GM18867 (cell line): ENCODE data around the gene HADHB.
"Not testable (repeated sequence)": the region's sequence is repeated elsewhere in the genome, so short reads cannot be mapped to it uniquely, and the experiment has no call there.

Experiments used
- ATAC-seq: cut with Tn5 transposase; IDR thresholded peaks from one replicate; pipeline ENCODE4 v1.9.1; 2021; ENCODE audit warnings: mild to moderate bottlenecking, moderate library complexity; ENCODE audit not compliant: unreplicated experiment

The HADHB gene

DNA sequence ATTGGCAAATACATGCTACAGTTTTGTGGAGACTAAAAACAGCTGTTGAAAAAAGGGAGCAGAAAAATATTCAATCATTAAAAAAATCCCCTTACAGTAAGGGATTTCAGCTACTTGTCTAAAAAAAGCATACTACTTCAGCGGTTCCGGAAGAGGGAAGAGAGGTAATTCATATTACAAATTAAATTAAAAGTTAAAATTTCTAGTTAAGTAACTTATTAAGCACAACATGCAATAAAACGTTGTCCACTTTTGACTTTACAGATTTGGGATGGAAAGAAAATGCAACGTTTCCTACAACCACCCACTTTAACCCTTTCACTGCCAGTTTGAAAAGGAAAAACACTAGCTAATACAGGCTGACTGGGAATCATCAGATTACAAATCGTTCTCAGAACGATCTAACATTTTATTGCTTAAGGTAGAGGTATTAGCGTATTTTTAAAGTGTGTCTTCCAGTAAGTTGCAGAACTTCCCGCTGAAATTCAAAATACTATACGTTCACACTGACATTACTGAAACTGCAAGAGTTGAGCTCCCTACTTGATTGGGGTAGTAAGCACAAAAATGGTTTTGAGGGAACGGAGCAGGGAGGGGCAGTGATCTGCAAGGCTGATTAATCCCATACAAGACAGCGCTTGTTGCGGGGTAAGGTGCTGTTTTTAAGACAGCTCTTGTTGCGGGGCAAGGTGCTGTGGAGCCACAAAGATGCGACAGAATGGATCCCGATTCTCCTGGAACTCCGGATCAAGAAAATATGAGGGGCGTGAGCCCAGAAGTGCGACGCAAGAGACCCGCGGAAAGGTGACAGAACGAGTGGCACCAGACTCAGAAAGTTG is 1.1 kb upstream of the HADHB start:
- ATAC-seq = no peak

DNA sequence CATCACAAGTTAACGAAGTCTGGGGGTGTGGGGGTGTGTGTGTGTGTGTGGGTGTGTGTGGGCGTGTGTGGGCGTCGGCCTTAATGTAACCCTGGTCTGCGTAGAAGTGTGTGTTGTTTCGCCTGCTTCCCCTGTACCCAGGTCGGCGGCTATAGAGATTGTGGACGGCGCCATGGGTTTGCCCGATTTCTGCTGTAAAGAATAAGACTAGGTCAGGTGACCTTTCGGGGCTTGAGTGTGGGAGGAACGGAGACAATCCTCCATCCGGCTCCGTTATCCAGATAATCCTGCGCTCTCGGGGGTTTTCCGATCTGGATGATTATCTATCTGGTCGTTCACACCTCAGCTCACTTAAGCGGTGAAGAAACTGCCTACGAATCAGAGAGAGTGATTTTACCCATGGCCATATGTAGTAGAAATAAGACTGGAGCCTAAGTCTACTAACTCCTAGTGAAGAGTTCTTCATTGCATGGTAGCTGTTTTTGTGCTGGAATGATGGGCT is 543 bp downstream of the HADHB start:
- peak; percentile 16 for ATAC-seq

DNA sequence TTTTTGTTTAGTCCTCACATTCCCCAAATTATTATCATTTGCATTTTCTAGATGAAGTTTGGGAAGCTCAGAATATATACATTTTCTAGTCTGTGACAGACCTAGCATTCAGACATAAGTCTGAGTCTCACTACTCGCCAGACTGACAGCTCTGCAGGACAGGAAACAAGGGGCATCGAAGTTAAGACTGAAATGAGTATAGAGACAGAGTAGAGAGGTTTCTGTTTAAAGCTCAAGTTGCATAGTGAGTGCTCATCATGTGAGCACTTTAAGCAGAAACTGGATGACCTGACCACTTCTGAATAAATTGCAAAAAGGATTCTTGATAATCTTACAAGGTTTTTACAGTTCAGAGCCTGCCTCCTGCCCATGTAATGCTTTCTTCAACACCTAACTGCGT is 1.1 kb downstream of the HADHB start:
- peak; percentile 53 for ATAC-seq

DNA sequence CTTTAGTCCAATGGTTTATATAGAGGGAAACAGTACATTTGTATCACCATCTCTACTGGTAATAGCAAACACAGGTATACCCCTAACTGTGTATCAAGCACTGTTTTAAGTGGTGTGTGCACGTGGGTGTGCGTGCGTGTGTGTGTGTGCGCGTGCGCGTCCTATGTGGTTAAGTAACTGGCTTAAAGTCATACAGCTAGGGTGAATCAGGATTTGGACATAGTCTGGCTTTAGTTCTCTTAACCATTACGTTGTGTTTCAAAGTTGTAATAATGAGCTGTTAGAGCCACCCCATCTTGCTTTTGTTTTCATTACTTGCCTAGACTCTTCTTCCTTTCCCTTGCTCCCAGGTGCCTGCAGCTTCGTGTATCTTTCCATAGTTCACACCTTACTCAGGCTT is 2.1 kb downstream of the HADHB start:
- no peak for ATAC-seq

DNA sequence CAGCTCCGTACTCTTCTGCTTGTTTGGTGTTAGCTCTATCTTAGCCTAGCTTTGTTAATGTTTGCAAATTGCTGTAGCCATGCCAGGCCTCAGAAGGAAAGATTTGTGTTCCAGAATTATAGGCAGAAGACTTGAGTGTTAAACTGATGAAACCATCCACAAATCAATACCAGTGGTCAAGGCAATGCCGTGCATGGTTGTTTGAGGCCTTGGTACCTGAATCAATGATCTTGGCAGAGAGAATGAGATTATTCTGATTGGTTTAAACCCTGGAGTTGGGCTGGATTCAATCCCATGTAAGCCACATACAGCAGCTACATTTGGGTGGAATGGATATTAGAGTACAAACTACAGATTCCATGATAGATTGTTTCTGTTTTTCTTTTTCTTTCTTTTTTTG is 4.9 kb downstream of the HADHB start:
- ATAC-seq = no peak

DNA sequence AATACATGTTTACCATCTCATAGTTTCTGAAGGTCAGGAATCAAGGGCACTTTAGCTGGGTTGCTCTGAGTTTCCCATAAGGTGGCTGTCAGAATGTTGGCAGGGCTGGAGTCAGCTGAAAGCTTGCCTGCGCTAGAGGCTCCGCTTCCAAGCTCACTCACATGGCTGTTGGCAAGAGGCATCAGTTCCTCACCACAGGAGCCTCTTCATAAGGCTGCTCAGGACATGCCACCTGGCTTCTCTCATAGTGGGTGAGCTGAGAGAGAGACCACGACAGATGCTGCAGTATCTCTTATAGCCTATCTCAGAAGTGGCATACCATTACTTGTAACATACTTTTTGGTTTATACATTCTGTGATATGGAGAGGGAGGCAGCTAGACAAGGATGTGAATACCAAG is 7.2 kb downstream of the HADHB start:
- ATAC-seq = no peak

DNA sequence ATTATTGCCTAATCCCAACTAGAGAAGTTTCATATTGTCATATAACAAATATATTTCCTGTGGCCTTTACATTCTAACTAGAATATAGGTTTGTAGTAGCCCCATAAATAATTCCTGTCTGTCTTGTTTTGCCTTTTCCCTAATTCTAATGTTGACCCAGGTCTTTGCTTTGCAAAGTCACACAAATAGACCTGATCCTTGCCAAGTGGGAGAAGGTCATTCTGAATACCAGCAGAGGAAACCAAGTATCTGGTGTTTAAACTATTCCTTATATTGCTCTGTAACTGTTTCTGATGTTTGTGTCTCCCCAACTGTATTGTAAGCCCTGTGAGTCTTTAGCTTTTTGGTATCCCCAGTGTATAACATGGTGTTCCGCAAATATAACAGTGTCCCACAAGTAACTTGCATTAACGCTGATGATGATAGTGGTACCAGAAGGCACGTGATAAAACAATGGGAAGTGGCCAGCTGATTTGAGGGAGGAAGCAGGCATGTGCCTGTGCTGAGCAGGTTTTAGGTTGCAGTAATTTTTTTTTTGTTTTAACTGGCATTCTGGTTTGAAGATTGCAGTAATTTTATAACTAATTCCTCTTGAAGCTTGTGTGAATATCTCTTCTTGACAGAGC is 11.1 kb downstream of the HADHB start:
- no peak for ATAC-seq

DNA sequence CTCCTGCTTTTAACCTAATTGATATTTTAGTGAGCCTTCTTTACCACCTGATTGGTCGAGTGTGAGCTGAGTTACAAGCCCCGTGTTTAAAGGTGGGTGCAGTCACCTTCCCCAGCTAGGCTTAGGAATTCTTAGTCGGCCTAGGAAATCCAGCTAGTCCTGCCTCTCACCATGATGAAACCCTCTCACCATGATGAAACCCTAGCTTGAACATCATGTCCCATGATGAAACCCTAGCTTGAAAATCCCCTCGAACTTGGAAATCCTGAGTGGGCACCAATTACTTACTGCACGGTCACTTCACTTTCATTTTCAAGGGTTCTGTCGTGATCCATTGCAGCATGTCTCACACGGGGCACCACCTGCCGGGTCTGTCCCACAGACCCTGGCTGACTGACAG is 14.1 kb downstream of the HADHB start:
- ATAC-seq = not testable (repeated sequence)

DNA sequence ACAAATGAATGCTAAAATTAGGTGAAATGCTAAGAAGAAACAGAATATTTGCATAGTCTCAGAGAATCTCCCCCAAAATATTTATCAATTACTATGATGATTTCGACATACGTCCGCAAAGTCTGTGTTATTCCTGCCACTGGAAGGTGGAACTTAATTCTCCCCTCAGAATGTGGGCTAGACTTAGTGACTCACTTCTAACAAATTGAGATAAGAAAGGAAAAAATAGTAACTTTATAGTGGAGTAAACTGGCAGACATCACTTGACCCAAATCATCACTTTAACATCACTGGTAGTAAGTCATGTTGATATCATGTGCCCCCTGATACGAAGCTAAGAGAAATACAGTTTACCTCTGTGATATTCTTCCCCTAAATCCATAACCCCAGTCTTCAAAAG is 23.5 kb downstream of the HADHB start:
- ATAC-seq = no peak

DNA sequence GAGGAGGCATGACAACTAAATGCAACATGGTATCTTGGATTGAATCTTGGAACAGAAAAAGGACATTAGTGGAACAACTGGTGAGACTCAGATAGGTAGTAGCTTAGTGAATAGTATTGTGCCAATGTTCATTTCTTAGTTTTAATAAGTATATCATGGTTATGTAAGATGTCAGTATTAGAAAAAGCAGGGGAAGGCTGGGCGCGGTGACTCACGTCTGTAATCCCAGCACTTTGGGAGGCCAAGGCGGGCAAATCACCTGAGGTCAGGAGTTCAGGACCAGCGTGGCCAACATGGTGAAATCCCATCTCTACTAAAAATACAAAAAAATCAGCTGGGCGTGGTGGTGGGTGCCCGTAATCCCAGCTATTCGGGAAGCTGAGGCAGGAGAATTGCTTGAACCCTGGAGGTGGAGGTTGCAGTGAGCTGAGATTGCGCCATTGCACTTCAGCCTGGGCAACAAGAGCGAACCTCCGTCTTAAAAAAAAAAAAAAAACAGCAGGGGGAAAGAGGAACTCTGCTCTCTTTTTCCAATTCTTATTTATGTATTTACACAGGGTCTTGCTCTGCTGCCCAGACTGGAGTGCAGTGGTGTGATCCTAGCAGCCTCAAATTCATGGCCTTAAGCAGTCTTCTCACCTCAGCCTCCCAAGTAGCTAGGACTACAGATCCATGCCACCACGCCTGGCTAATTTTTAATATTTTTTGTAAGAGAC is 24.1 kb downstream of the HADHB start:
- not testable (repeated sequence) for ATAC-seq

DNA sequence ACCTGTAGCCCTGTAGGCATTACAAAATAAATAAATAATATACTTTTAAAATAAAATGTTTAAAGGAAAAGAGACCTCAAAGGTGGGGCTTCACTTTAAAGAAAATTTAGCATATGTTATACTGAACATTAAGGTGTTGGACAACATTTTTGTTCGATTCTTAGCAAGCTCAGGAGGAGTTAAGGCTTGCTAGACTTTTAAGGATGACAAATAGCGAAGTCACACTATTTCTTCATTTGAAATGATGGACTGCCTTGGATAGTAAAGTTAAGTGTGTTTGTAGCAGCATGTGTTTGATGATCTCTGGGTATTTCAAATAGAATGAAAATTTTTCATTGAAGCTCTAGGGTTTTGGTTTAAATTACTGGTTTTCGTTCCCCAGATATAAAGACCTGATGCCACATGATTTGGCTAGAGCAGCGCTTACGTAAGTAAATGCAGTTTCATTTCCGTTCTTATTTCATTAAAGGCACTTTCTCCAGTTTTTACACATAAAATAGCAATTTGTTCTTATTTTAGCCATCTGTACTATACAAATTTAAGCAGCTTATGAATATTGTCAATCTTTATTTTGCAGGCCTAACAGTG is 24.9 kb downstream of the HADHB start:
- ATAC-seq = no peak

DNA sequence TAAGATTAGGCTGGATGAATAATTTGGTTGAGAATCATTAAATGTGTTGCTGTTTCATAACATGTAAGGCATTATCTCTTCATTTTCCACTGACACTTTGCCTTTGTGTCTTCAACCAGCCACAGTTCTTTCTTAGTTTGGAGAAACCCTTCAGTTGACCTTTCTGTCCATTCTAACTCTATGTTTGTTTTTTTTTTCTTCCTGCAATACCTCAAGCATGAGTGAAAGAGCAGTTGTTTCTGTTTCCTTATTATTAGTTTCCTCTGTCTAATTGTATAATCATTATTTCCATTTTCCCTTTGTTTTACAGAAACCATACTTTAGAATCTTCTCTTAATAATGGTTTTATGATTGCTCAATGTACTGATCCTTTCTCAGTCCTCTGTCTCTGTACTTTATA is 25.6 kb downstream of the HADHB start:
- ATAC-seq = no peak

DNA sequence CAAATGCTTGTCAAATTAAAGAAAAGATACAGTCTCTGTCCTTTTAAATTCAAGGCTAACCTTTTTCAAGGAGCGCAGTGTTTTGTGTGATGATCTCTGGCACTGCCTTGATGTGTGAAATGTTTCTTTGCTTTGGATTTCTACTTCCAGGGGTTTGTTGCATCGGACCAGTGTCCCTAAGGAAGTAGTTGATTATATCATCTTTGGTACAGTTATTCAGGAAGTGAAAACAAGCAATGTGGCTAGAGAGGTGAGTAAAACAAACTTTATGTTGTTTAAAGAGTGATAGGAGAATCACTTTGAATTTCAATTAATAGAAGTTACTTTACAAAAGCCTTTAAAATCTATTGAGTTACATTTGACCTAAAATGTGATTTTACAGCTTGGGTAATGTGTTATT is 28.8 kb downstream of the HADHB start:
- ATAC-seq = no peak

DNA sequence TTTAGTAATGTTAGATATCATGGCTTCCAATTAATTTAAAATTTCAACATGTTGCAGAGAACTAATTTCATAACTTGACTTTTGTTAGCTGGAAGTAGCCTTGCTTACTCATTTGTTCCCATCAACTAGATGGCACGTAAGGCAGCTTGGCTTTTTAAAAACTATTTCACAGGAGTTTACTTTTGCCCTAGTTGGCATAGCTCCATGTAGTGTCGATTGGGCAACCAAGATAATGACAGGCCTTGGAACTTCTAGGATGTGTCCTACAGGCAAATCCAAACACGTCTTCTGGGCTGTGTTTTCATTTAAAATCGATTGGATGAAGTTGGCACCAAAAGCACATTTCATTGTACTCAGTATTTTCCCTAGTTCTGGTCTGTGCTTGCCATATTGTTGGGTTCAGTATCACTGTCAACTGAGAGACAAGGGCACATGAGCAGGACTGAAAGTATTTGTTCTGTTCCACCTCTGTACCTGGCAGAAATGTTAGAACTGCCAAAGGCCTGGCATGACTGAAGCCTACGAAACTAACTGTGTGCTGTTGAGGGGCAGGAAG is 29.4 kb downstream of the HADHB start:
- no peak for ATAC-seq

DNA sequence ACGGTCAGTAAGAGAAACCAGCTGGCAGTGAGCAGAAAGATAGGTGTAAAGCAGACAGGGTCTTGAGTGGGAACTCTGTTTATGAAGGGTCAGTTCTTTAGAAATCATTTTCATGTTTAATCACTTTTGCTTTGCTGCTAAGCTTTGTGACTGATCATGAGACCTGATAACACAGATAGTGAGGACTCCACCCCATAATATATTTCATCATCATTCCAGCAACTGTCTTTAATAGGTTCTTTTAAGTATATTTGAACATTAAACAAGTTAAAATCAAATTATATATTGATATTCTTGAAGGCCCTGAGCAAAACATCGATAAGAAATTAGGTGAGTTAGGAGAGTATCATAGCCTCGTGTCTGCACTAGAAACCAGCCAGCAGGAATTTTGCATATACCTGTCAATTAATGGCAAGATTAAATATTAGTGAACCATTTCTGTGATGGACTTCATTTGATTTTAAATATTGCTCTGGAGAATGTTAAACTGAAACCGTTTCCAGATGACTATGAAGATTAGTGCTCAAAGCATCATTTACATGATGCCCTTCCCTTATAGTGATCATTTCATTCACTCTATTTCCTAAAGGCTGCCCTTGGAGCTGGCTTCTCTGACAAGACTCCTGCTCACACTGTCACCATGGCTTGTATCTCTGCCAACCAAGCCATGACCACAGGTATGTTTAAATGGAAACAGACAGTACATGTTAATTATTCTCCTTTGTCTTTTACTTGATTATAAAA is 31.9 kb downstream of the HADHB start:
- ATAC-seq = no peak

DNA sequence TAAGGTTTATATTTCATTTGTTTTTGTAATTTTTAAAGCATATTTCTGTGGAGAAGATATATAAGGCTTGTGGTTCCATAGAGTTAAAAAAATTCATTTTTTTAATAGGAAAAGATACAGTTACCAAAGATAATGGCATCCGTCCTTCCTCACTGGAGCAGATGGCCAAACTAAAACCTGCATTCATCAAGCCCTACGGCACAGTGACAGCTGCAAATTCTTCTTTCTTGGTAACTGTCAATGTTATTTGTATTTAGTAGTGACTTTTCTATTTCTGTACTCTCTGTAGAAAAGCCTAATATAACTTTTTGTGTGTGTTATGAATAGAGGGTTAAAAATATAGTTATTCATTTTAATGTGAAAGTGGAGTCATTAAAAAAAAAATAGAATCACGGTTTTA is 35.1 kb downstream of the HADHB start:
- no peak for ATAC-seq

DNA sequence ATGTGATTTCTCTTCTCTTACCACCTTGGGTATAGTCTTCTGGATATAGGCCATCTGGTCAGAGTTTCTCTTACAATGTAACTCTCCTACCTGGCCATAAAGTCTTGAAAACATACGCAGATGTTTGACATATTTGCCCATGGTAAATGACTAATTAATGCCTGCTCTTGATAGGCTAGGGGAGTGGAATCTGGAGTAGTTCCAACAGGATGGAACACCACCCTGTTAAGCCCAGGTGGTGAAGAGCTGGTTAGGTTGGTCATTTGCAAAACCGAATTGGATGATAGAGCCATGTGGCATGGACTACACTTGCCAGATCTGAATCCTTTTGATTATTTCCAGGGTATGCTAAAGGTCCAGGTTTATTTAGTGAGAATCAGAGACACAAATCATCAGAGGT is 36.5 kb downstream of the HADHB start:
- ATAC-seq = no peak

DNA sequence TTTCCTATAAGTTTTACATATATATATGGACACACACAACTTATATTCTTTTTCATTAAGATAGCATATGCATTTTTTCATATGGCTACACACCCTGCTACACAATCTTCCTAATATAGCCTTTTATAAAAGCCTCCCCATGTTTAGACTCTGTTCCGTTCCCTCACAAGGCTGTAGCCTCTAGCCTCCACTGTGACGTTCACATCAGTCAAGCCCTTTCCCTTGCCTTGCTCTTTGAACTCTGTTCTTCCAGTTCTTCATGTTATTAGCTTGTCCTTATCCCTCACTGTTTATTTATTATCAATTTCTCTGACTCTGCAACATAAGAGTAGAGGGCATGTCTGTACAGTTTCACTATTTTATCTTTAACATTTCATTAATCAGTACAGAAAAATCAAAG is 38.9 kb downstream of the HADHB start:
- no peak for ATAC-seq

DNA sequence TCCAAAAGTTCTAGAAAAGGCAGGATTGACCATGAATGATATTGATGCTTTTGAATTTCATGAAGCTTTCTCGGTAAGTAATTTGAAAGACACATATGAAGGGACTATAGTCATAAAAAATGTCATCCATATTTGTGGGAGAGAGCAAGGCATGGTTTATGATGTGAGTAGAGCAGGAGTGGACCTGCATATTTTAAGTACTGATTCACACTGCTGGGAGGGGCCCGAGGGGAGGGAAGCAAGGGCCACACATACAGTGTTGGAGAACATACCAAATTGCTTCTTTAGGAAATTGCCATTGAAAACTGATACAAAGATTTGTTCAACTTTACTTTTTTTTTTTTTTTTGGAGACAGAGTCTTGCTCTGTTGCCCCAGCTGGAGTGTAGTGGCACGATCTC is 39.4 kb downstream of the HADHB start:
- no peak for ATAC-seq

DNA sequence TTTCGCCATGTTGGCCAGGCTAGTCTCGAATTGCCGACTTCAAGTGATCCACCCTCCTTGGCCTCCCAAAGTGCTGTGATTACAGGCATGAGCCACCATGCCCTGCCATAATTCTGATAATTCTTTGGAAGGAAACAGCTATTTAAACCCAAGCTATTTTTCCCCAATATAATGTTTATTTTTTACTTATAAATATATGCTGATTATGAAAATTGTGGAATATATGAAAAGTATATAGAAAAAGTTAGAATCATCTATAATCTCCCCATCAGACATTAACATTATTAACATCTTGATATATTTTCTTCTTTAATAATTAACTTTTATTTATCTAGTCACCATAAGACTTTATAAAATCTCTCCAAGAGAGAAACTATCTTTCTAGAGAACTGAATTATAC is 41.2 kb downstream of the HADHB start:
- no peak for ATAC-seq
